GM20431 (cell line): Measurements from ENCODE around the gene INPP5A.

Experiments used
- in situ Hi-C: fragments of 300-500 bp; cut with MseI, MboI; formaldehyde crosslinking; loops from one replicate; pipeline ENCODE4 v1.15.0; 2020; ENCODE audit warnings: low sequenced_read_pairs; ENCODE audit not compliant: unreplicated experiment

The INPP5A gene

GRCh38 chr10:132576671-132577349 is 39.2 kb downstream of the INPP5A start:
- in situ Hi-C loops, result no loop called here

DNA sequence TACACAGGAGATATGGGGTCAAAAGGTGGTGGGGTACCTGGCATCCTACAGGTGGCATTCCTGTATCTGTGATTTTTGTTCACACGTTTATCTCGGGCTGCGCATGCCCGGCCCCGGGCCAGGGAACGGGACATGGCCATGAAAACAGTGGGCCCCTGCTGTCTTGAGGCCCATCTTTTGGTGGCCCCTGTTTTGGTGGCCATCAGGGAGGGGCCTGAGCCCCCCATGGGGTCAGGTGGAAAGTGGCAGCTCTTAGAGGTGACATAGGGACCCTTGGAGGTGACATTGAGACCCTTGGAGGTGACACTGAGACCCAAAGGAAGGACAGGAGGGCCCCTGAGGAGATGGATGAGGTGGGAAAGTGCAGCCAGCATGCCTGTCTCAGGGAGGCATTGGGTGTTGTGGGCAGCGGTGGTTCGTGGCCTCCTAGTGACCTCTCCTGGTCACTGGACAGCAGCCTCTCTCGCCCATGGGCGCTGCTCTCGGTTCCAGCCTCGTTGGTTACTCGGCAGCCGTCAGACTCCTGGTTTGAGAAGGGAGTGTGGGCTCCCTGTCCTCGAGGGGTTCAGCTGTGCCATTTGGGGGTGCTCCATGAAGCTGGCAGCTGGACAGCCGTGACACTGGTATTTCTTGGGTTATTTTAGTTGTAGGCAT is 39.9 kb downstream of the INPP5A start:
- in situ Hi-C loops, result no loop called here

- in situ Hi-C loops, result no loop called here
Measured at GRCh38 chr10:132578287-132578951, 40.8 kb downstream of the INPP5A start.

DNA sequence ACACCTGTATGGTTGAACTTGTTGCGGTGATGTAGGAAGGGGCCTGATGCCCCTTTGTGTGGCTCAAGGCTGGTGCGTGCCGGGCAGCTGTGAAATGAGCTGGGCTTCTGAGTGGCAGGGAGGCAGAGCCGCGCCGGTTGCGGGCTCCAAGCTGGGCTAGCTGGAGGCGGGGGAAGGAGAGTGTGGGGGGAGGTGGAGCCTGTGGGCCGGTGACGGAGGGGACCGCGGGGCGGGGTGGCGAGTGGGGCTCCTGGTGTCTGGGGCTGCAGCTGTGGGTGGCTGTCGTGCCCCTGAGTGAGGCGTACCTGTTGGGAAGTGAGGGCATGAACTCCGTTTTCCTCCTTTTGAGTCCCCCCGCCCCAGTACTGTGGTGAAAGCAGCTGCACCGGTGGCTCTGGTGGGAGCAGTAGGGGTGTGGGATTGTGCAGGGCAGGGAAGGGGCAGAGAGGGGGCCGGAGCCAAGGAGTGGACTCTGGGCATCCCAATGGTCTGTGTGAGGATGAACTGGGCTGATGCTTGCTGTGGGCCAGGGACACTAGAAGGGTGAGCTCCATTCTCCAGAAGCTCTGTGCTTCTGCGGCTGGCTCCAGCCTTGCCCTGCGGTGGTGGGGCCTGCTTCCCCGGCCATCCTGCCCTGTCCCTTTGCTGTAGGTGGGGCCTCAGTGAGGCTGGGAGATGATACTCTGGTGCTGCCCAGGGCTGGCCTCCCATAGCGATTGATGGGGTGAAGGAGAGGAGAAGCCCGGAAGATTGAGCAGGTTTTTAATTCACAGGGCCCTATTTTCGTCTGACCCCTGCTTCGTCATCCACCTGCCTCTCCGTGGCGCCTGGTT is 41.7 kb downstream of the INPP5A start:
- in situ Hi-C loops, result no loop called here

DNA sequence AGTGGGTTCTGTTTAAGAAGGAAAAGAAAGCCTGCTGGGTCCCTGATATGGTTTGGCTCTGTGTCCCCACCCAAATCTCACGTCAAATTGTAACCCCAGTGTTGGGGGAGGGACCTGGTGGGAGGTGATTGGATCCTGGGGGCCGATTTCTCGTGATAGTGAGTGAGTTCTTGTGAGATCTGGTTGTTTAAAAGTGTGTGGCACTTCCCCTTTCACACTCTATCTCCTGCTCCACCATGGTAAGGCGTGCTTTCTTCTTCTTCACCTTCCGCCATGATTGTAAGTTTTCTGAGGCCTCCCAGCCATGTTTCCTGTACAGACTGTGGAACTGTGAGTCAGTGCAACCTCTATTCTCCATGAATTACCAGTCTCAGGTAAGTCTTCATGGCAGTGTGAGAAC is 42.6 kb downstream of the INPP5A start:
- in situ Hi-C loops, result no loop called here

DNA sequence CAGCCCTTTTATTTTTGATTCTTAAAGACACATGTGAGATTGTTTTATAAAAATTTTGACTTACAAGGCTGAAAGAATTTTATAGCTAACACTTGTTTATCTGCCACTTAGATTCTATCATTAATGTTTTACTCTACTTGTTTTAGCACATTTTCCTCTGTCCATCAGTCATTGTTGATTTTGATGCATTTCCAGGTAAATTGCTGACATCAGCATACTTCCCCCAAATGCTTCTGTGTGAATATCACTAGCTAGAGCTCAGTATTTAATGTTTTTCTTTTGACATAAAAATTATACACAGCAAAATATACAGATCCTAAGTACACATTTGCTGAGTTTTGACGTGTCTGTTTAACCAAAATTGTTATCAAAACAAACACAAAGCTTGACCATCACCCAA is 43.0 kb downstream of the INPP5A start:
- in situ Hi-C loops, result no loop called here

DNA sequence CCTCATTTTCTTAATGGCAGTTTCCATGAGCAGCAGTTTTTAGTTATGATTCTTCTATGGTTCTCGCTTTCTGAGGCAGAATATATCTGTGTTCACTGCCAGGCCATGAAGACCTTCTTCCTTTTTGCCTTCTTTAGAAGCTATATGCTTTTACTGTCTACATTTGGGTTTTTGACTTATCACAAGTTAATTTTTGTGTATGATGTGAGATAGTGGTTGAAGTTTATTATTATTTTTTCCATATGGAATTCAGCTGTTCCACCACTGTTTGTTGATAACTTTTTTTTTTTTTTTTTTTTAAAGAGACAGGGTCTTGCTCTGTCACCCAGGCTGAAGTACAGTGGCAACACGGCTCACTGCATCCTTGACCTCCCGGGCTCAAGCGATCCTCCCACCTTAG is 44.5 kb downstream of the INPP5A start:
- in situ Hi-C loops, result no loop called here

DNA sequence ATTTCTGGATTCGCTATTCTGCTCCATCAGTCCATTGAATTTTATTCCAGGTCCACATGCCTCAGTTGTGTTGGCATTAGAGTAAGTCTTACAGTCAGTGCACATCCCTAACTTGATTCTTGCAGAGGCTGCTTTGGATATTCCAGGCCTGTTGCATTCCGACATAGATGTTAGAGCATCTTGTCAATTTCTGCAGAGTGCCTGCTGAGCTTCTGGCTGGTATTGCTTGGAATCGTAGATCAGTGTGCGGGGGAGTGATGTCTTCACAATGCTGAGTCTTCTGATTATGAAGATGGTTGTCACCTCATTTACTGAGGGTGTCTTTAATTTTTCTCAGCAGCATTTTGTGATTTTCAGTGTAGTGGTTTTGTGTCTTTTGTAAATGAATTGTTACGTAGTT is 45.2 kb downstream of the INPP5A start:
- in situ Hi-C loops, result no loop called here

DNA sequence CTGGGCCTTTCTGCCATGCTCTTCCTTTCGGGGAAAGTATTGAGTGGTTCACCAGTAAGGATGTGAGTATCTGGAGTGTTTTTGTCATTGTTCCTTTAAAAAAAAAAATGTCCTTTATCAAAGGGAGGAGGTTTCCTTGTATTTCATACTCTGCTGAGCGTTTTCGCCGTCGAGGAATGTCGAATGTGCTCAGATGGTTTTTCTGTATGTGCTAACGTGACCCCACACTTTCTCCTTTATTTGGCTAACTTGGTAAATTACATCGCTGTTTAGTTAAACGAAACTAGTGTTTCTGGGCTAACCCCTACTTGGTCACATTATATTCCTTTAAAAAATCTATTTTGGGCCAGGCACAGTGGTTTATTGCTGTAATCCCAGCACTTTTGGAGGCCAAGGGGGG is 45.9 kb downstream of the INPP5A start:
- in situ Hi-C loops, result no loop called here

- in situ Hi-C loops, result no loop called here
Measured at GRCh38 chr10:132584081-132584480, 46.5 kb downstream of the INPP5A start.

DNA sequence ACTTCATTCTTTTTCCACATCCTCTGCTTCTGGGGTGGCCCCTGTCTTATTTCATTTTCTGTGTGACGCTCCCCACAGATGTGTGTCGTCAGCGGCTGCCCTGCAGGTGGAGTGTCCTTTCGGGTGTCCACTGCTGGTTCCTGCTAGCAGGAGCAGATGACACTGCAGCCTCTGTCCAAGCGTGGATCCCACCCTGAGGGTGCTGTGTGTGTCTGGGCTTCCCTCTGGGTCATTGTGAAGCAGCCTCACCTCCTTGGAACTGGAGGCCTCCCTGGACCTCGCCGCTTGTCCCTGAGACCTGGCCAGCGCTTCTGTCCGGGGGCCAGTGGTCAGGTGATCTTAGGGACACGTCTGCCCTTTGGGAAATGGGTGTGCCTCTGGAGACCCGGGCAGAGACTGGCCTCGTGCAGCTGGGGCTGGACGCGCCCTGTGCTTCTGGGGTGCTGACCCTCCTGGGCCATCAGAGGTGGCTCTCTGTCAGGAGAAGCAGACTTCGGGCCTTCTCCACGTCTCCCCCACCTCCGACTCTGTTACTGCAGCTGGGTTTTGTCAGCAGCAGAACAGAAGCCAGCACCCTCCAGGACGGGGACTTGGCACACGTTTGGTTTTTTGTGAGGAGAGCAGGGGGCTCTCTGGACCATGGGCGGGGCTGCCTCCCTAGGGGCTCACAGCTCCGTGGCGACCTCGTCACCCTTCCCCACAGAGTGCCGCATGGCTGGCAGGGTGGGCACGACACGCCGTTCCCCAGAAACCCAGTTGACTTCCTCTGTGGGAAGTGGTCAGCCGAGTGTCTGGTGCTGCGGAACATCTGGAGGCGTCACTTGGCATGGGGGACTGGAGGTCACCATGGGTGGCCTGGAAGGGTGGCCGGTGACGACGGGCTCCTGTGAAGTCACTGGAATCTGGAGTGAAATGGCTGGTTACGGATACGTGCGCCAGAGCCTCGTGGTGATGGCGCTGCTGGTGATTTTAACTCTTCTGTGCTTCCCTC is 48.4 kb downstream of the INPP5A start:
- in situ Hi-C loops, result no loop called here

GRCh38 chr10:132586739-132587138 is 49.2 kb downstream of the INPP5A start:
- in situ Hi-C loops, result no loop called here

DNA sequence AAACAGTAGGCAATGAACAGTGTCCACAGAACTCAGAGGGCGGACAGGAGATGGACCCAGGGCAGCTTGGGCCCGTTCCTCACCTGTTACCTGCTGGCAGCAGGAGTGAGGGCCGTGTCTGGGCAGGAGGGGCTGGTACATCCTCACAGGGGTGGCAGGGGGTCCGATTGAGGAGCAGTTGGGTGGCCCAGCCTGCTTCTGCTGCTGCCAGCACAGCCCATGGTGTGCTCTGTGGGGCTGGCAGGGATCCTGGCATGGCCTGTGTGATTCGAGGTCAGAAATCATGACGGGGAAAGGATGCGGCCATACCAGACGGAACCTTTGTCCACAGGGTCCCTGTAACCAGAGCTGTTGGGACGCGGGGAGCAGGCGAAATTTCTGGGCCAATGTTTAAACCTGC is 49.6 kb downstream of the INPP5A start:
- in situ Hi-C loops, result no loop called here

- in situ Hi-C loops, result no loop called here
Measured at GRCh38 chr10:132588301-132589013, 50.9 kb downstream of the INPP5A start.

GRCh38 chr10:132589015-132589414 is 51.4 kb downstream of the INPP5A start:
- in situ Hi-C loops, result no loop called here

GRCh38 chr10:132589681-132590080 is 52.1 kb downstream of the INPP5A start:
- in situ Hi-C loops, result no loop called here

GRCh38 chr10:132590094-132590751 is 52.6 kb downstream of the INPP5A start:
- in situ Hi-C loops, result no loop called here

- in situ Hi-C loops, result no loop called here
Measured at GRCh38 chr10:132590752-132591121, 53.1 kb downstream of the INPP5A start.
